AG10803 (cell line): Measurements from ENCODE around the gene SLC37A1.

Experiments
- DNase-seq: peaks from one replicate; pipeline ENCODE4 v3.0.0; 2010; ENCODE audit warnings: low read depth
- H3K4me3 ChIP-seq: 2 replicates; pipeline ENCODE4 v1.5.1; 2011; ENCODE audit warnings: mild to moderate bottlenecking, low read length, control low read depth
- CTCF ChIP-seq: conservative IDR thresholded peaks from 2 replicates; pipeline ENCODE4 v1.5.1; 2011; ENCODE audit warnings: mild to moderate bottlenecking, low read length, control low read depth, inconsistent platforms

The SLC37A1 gene

GRCh38 chr21:42537106-42537742, 23.6 kb downstream of the SLC37A1 start:
- no peak overlapping the region for H3K4me3 ChIP-seq
- peak; percentile 33 for TF ChIP-seq CTCF
- no peak for DNase-seq

GRCh38 chr21:42538479-42539275, 25.0 kb downstream of the SLC37A1 start:
- DNase-seq, result no peak
- no peak overlapping the region for H3K4me3 ChIP-seq
- no peak for TF ChIP-seq CTCF

GRCh38 chr21:42539342-42539741, 25.7 kb downstream of the SLC37A1 start:
- no peak for TF ChIP-seq CTCF

GRCh38 chr21:42539931-42540343, 26.3 kb downstream of the SLC37A1 start:
- TF ChIP-seq CTCF, result no peak
- DNase-seq, result no peak
- H3K4me3 ChIP-seq, result no peak overlapping the region

More at GRCh38 chr21:42539342-42539741, 25.7 kb downstream of the SLC37A1 start:
- H3K4me3 ChIP-seq, result no peak overlapping the region
- DNase-seq, result no peak

GRCh38 chr21:42540396-42540795, 26.7 kb downstream of the SLC37A1 start:
- TF ChIP-seq CTCF, result no peak
- DNase-seq, result no peak
- no peak overlapping the region for H3K4me3 ChIP-seq

GRCh38 chr21:42541174-42541573, 27.5 kb downstream of the SLC37A1 start:
- H3K4me3 ChIP-seq, result no peak overlapping the region
- no peak for TF ChIP-seq CTCF
- DNase-seq, result no peak

GRCh38 chr21:42541618-42542017, 28.0 kb downstream of the SLC37A1 start:
- DNase-seq, result no peak
- no peak overlapping the region for H3K4me3 ChIP-seq
- TF ChIP-seq CTCF, result no peak
